K562 (cell line): ENCODE data around the gene COX20.

Experiments
- BRF2 ChIP-seq: IDR thresholded peaks from 3 replicates; pipeline ENCODE4 v1.6.1; 2011; ENCODE audit warnings: borderline replicate concordance, mild to moderate bottlenecking; ENCODE audit not compliant: insufficient read length, insufficient read depth
- TF ChIP-seq, protein P1 (sequence below), 3 experiments: IDR thresholded peaks in 2 of 3; conservative IDR thresholded peaks in 1 of 3; 2 replicates each; pipeline ENCODE4 v1.5.1; 2011 to 2012; ENCODE audit warnings: low read length in 3 of 3, mild to moderate bottlenecking in 3 of 3, control low read depth in 2 of 3, improper control_type of control experiment in 1 of 3, inconsistent platforms in 1 of 3, low read depth in 1 of 3, mixed read lengths in 1 of 3, moderate library complexity in 1 of 3; ENCODE audit not compliant: insufficient read depth in 2 of 3

GRCh38 chr1:244874974-244875579, 39.6 kb downstream of the COX20 start:
- TF ChIP-seq, protein P1, sequence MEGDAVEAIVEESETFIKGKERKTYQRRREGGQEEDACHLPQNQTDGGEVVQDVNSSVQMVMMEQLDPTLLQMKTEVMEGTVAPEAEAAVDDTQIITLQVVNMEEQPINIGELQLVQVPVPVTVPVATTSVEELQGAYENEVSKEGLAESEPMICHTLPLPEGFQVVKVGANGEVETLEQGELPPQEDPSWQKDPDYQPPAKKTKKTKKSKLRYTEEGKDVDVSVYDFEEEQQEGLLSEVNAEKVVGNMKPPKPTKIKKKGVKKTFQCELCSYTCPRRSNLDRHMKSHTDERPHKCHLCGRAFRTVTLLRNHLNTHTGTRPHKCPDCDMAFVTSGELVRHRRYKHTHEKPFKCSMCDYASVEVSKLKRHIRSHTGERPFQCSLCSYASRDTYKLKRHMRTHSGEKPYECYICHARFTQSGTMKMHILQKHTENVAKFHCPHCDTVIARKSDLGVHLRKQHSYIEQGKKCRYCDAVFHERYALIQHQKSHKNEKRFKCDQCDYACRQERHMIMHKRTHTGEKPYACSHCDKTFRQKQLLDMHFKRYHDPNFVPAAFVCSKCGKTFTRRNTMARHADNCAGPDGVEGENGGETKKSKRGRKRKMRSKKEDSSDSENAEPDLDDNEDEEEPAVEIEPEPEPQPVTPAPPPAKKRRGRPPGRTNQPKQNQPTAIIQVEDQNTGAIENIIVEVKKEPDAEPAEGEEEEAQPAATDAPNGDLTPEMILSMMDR (IDR thresholded peaks at IDR 0.05 in 2 of 3, conservative IDR thresholded peaks at IDR 0.05 in 1 of 3; ENCODE audit: insufficient read depth in 2 of 3, low read depth in 1 of 3, low read length in 3 of 3) = no peak
- no peak for TF ChIP-seq BRF2
